Stomach (tissue), 9 donors: ENCODE results near the gene RPL22. TPM values are rescaled to one million over a fixed set of nuclear protein-coding genes. Genes with fewer than 3 reads are reported as not detected.

Experiments
- DNase-seq, 2 donors: peaks; one replicate each; pipeline versions ENCODE4 v3.0.0 to v3.0.0-alpha.2; 2013 to 2019
- H3K27ac ChIP-seq, 5 donors: fragments of 200-600 bp in 4 of 5; sonication (generic) in 4 of 5; one replicate each; pipeline ENCODE4 v1.5.1; 2013 to 2019; ENCODE audit warnings: mild to moderate bottlenecking in 1 of 5, moderate library complexity in 1 of 5
- H3K27me3 ChIP-seq, 3 donors: fragments of 200-600 bp; sonication (generic); one replicate each; pipeline ENCODE4 v1.5.1; 2017 to 2019; ENCODE audit warnings: mixed run types in 1 of 3
- H3K36me3 ChIP-seq, 4 donors: fragments of 200-600 bp; sonication (generic); 1 replicate in 3 of 4; 2 replicates in 1 of 4; pipeline ENCODE4 v1.5.1; 2016 to 2019
- H3K4me1 ChIP-seq, 4 donors: fragments of 200-600 bp; sonication (generic); one replicate each; pipeline ENCODE4 v1.5.1; 2016 to 2019
- H3K4me3 ChIP-seq, 4 donors: fragments of 200-600 bp; sonication (generic) in 3 of 4; one replicate each; pipeline ENCODE4 v1.5.1; 2016 to 2019; ENCODE audit warnings: mild to moderate bottlenecking in 1 of 4
- H3K9me3 ChIP-seq, 4 donors: fragments of 200-600 bp; sonication (generic); one replicate each; pipeline ENCODE4 v1.5.1; 2016 to 2019
- EP300 ChIP-seq: sonication (generic); formaldehyde crosslinking; IDR thresholded peaks from one replicate; pipeline ENCODE4 v1.6.1; 2017; ENCODE audit warnings: antibody characterized with exemption
- POLR2A ChIP-seq, 4 donors: fragments of 450-650 bp; IDR thresholded peaks; one replicate each; pipeline ENCODE4 v1.6.1; 2016; ENCODE audit warnings: antibody characterized with exemption in 4 of 4, control low read depth in 2 of 4, mild to moderate bottlenecking in 1 of 4, moderate library complexity in 1 of 4
- POLR2AphosphoS5 ChIP-seq, 3 donors: sonication (generic); formaldehyde crosslinking; IDR thresholded peaks; one replicate each; pipeline ENCODE4 v1.6.1; 2016; ENCODE audit warnings: antibody characterized with exemption in 3 of 3
- WGBS, 5 donors: extraction: QIAGEN DNeasy Blood & Tissue Kit in 3 of 5; methylation state at CpG; one replicate each; pipeline versions ENCODE4 v1.1.5 to v1.1.7; 2013 to 2018; 5-methylcytosine and 5-hydroxymethylcytosine counted together
- intact Hi-C: fragments of 100-400 bp; cut with DNase I; formaldehyde crosslinking; loops from one replicate; pipeline ENCODE4 v1.15.1; 2023; ENCODE audit warnings: low total_unique reads
- polyA plus RNA-seq, 3 donors: library from polyadenylated mRNA; stranded (reverse); fragments of 200-250 nt; gene quantifications; one replicate each; pipeline ENCODE4 v1.2.3, GENCODE V29; 2013
- total RNA-seq, 5 donors: library from RNA; depleted of rRNA; stranded (reverse); fragments of >200 nt; gene quantifications; one replicate each; pipeline versions ENCODE4 v1.1.0 to v1.2.3, GENCODE V29; 2014 to 2016
- TF ChIP-seq, protein P1 (sequence below), 7 experiments: fragments of 450-650 bp in 4 of 7; fragments of 200-600 bp in 3 of 7; sonication (generic) in 3 of 7; IDR thresholded peaks; one replicate each; pipeline ENCODE4 v1.5.1; 2016 to 2019; ENCODE audit warnings: antibody characterized with exemption in 7 of 7, control low read depth in 2 of 7, mild to moderate bottlenecking in 1 of 7
- donor health status: healthy with polysubstance abuse.
- donor health status: Bipolar disorder and iron deficiency.
- donor health status: healthy.

Gene RPL22
- total and polyA plus RNA-seq, 8 donors = 103 to 718 (median 239) TPM

DNA sequence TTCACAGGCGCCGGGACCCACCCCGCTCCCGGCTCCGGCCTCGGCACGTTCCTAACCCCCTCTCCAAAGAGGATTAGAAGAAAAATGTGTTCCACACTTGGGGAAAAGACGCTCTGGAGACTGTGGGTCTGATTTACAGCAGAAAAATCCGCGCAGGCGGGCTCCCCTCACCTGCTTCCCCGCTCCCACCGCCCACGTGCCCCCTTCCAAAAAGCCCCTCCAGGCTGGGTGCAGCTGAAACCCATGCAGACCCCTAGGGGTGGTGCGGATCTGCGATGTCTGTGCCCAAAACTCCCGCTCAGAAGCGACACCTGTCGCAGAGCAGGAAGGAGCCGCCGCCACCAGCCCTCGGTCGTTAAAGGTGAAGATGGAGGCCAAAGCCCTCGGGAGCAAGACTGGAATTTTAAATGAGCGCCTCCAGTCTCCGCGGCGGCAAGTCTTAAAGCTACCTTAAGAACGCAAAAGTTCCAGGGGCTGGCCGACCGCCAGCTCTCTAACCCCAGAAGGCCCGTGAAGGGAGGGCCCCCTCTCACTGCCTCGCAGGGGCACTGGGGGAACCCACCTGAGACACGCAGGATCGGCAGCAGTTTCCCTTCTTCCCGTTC lies 18.6 kb downstream of the RPL22 start:
- Histone ChIP-seq H3K9me3 (no peaks in the 10 kb centered on the region), H3K27me3 (peaks cover 7 to 65% (median 50%) of the 10 kb centered on the region in 3 donors), H3K4me3 (peak overlapping the region; percentile 34 to 46 (median 40)), H3K27ac (peak overlapping the region in 2 of 5 donors; percentile 8 to 42), H3K4me1 (peaks cover 25 to 50% (median 35%) of the 10 kb centered on the region in 4 donors), H3K36me3 (peaks cover 6 to 16% (median 11%) of the 10 kb centered on the region in 4 donors)
- 4 to 9% (median 4%) methylated on average over 9 to 36 of the region's 36 CpGs for WGBS, 5 donors
- no peak for TF ChIP-seq EP300
- no peak for TF ChIP-seq POLR2A (IDR thresholded peaks at IDR 0.05)
- TF ChIP-seq, protein P1, sequence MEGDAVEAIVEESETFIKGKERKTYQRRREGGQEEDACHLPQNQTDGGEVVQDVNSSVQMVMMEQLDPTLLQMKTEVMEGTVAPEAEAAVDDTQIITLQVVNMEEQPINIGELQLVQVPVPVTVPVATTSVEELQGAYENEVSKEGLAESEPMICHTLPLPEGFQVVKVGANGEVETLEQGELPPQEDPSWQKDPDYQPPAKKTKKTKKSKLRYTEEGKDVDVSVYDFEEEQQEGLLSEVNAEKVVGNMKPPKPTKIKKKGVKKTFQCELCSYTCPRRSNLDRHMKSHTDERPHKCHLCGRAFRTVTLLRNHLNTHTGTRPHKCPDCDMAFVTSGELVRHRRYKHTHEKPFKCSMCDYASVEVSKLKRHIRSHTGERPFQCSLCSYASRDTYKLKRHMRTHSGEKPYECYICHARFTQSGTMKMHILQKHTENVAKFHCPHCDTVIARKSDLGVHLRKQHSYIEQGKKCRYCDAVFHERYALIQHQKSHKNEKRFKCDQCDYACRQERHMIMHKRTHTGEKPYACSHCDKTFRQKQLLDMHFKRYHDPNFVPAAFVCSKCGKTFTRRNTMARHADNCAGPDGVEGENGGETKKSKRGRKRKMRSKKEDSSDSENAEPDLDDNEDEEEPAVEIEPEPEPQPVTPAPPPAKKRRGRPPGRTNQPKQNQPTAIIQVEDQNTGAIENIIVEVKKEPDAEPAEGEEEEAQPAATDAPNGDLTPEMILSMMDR (IDR thresholded peaks at IDR 0.05) = no peak
- TF ChIP-seq POLR2AphosphoS5 (IDR thresholded peaks at IDR 0.05) = no peak
- intact Hi-C loops = no loop called here
- peak in 1 of 2 donors; percentile 39 for DNase-seq

DNA sequence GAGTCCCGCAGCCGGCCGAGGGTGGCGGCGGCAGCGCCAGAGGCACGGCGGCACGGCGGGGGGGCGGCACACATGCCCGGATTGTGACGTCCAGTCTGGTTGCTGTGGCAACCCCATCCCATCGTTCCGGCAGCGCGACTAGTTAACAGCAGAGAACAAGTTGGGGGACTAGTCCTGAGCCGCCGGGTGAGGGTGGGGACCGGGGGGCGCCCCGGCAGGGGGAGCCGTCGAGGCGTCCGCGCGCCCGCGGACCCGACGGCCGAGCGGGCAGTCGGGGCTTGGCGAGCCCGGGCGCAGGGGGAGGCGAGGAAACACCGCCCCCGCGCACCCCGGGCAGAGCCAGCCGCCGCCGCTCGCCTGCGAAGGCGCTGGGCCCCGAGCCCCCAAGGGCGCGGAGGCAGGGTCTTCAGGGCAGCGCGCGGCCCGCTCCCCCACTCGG lies 19.1 kb downstream of the RPL22 start, which contains the start of gene CHD5:
Gene CHD5, minus strand, starts transcription at position 54 of the 439 bp plus-strand sequence. CDS start 298 bp downstream, outside the sequence.
- H3K4me1 ChIP-seq = peaks cover 25 to 45% (median 32%) of the 10 kb centered on the region in 4 donors
- TF ChIP-seq EP300 = no peak
- no peak for TF ChIP-seq POLR2AphosphoS5 (IDR thresholded peaks at IDR 0.05)
- no peak for TF ChIP-seq POLR2A (IDR thresholded peaks at IDR 0.05)
- TF ChIP-seq, protein P1 (IDR thresholded peaks at IDR 0.05) = no peak
- H3K36me3 ChIP-seq = peaks cover under 1 to 11% (median 5%) of the 10 kb centered on the region in 4 donors
- 2 to 5% (median 2%) methylated on average over 22 to 57 of the region's 57 CpGs; no CpG with 5 or more reads in 1 of the 5 donors for whole genome bisulfite sequencing, 5 donors
- peak within 1 kb of the TSS; percentile 34 to 46 (median 40) for H3K4me3 ChIP-seq
- DNase-seq = peak in 1 of 2 donors; percentile 54
- H3K27ac ChIP-seq = peak within 1 kb of the TSS in 2 of 5 donors; percentile 8 to 42
- intact Hi-C loops = no loop called here
- H3K27me3 ChIP-seq = peaks cover 7 to 69% (median 50%) of the 10 kb centered on the region in 3 donors
- no peaks in the 10 kb centered on the region for H3K9me3 ChIP-seq

GRCh38 chr1:6179564-6180175 lies 19.7 kb downstream of the RPL22 start:
- 0 to 1% (median 1%) methylated on average over 8 to 92 of the region's 92 CpGs for WGBS, 5 donors
- TF ChIP-seq, protein P1 (IDR thresholded peaks at IDR 0.05) = no peak
- TF ChIP-seq POLR2AphosphoS5 (IDR thresholded peaks at IDR 0.05) (no peak), POLR2A (IDR thresholded peaks at IDR 0.05) (no peak), EP300 (no peak)
- peak overlapping the region in 1 of 5 donors; percentile 42 for H3K27ac ChIP-seq
- H3K4me3 ChIP-seq = peak overlapping the region; percentile 34 to 46 (median 40)
- intact Hi-C loops = no loop called here
- peaks cover 25 to 39% (median 31%) of the 10 kb centered on the region in 4 donors for H3K4me1 ChIP-seq
- no peaks in the 10 kb centered on the region for H3K9me3 ChIP-seq
- peaks cover 0 to 6% (median 2%) of the 10 kb centered on the region in 4 donors for H3K36me3 ChIP-seq
- H3K27me3 ChIP-seq = peaks cover 7 to 73% (median 50%) of the 10 kb centered on the region in 3 donors
- peak in 1 of 2 donors; percentile 19 for DNase-seq

GRCh38 chr1:6178751-6179563 lies 20.4 kb downstream of the RPL22 start:
- peak overlapping the region; percentile 27 to 46 (median 32) for H3K4me3 ChIP-seq
- DNase-seq = peak in 1 of 2 donors; percentile 11
- H3K27ac ChIP-seq = no peak overlapping the region
- H3K9me3 ChIP-seq = no peaks in the 10 kb centered on the region
- peaks cover 25 to 36% (median 29%) of the 10 kb centered on the region in 4 donors for H3K4me1 ChIP-seq
- TF ChIP-seq POLR2A (IDR thresholded peaks at IDR 0.05) (no peak), POLR2AphosphoS5 (IDR thresholded peaks at IDR 0.05) (no peak), EP300 (no peak)
- TF ChIP-seq, protein P1 (IDR thresholded peaks at IDR 0.05) = no peak
- intact Hi-C loops = no loop called here
- no peaks in the 10 kb centered on the region for H3K36me3 ChIP-seq
- WGBS, 5 donors = 4 to 6% (median 5%) methylated on average over 26 to 51 of the region's 51 CpGs
- H3K27me3 ChIP-seq = peaks cover 7 to 77% (median 50%) of the 10 kb centered on the region in 3 donors
